H9 (cell line): ENCODE data around the gene CCNB1IP1. TPM values are rescaled to one million over a fixed set of nuclear protein-coding genes. Genes with fewer than 3 reads are reported as not detected.

Experiments
- DNase-seq: peaks from one replicate; pipeline ENCODE4 v3.0.0-alpha.2; 2017
- H2AFZ ChIP-seq: one replicate; pipeline ENCODE4 v1.6.1; 2013; ENCODE audit warnings: mild to moderate bottlenecking, low read length, control low read depth, moderate library complexity
- H2AK5ac ChIP-seq: 2 replicates; pipeline ENCODE4 v1.6.1; 2013; ENCODE audit warnings: low read length, control low read depth, mixed read lengths; ENCODE audit not compliant: insufficient read length
- H2BK120ac ChIP-seq: one replicate; pipeline ENCODE4 v1.6.1; 2013; ENCODE audit warnings: low read depth, mild to moderate bottlenecking, low read length, control low read depth, inconsistent platforms; ENCODE audit not compliant: poor library complexity, severe bottlenecking
- H2BK12ac ChIP-seq: 2 replicates; pipeline ENCODE4 v1.6.1; 2013; ENCODE audit warnings: low read length, control low read depth, mixed read lengths, low read depth; ENCODE audit not compliant: insufficient read length
- H2BK15ac ChIP-seq: 2 replicates; pipeline ENCODE4 v1.6.1; 2013; ENCODE audit warnings: low read depth, low read length, control low read depth
- H2BK20ac ChIP-seq: one replicate; pipeline ENCODE4 v1.6.1; 2013; ENCODE audit warnings: low read depth, mild to moderate bottlenecking, low read length, control low read depth, inconsistent platforms; ENCODE audit not compliant: poor library complexity, severe bottlenecking
- H2BK5ac ChIP-seq: 2 replicates; pipeline ENCODE4 v1.6.1; 2013; ENCODE audit warnings: low read length, control low read depth, mixed read lengths; ENCODE audit not compliant: insufficient read length
- H3K14ac ChIP-seq: 2 replicates; pipeline ENCODE4 v1.6.1; 2013; ENCODE audit warnings: low read length, control low read depth; ENCODE audit not compliant: insufficient read depth
- H3K18ac ChIP-seq: 2 replicates; pipeline ENCODE4 v1.6.1; 2013; ENCODE audit warnings: low read depth, mild to moderate bottlenecking, mixed read lengths, low read length, control low read depth; ENCODE audit not compliant: insufficient read length
- H3K23ac ChIP-seq: 2 replicates; pipeline ENCODE4 v1.6.1; 2013; ENCODE audit warnings: low read length, control low read depth, mixed read lengths, low read depth; ENCODE audit not compliant: insufficient read length
- H3K23me2 ChIP-seq: 2 replicates; pipeline ENCODE4 v1.6.1; 2013; ENCODE audit warnings: low read depth, mild to moderate bottlenecking, mixed read lengths, low read length, control low read depth; ENCODE audit not compliant: insufficient read length, poor library complexity, severe bottlenecking
- H3K27ac ChIP-seq: 2 replicates; pipeline ENCODE4 v1.5.1; 2013; ENCODE audit warnings: low read length, control low read depth, mixed read lengths, low read depth; ENCODE audit not compliant: insufficient read length
- H3K27me3 ChIP-seq: 2 replicates; pipeline ENCODE4 v1.6.1; 2013; ENCODE audit warnings: low read length, control low read depth, inconsistent platforms; ENCODE audit not compliant: insufficient read depth
- H3K4ac ChIP-seq: 2 replicates; pipeline ENCODE4 v1.6.1; 2013; ENCODE audit warnings: low read depth, mild to moderate bottlenecking, control low read depth, inconsistent platforms, low read length, moderate library complexity
- H3K4me1 ChIP-seq: 2 replicates; pipeline ENCODE4 v1.6.1; 2013; ENCODE audit warnings: low read length, control low read depth, inconsistent platforms; ENCODE audit not compliant: insufficient read depth
- H3K4me2 ChIP-seq: 2 replicates; pipeline ENCODE4 v1.6.1; 2013; ENCODE audit warnings: low read length, control low read depth, mixed read lengths; ENCODE audit not compliant: insufficient read length, insufficient read depth
- H3K56ac ChIP-seq: 2 replicates; pipeline ENCODE4 v1.6.1; 2013; ENCODE audit warnings: low read depth, mild to moderate bottlenecking, mixed read lengths, low read length, control low read depth; ENCODE audit not compliant: insufficient read length
- H3K79me1 ChIP-seq: 2 replicates; pipeline ENCODE4 v1.6.1; 2013; ENCODE audit warnings: low read depth, mild to moderate bottlenecking, moderate library complexity, low read length, control low read depth, inconsistent platforms; ENCODE audit not compliant: insufficient read depth, poor library complexity, severe bottlenecking
- H3K79me2 ChIP-seq: 2 replicates; pipeline ENCODE4 v1.6.1; 2013; ENCODE audit warnings: low read length, control low read depth, inconsistent platforms; ENCODE audit not compliant: insufficient read depth
- H3K9ac ChIP-seq: 2 replicates; pipeline ENCODE4 v1.6.1; 2013; ENCODE audit warnings: low read length, control low read depth, mixed read lengths; ENCODE audit not compliant: insufficient read length; ENCODE audit errors: extremely low read depth
- H3K9me3 ChIP-seq: one replicate; pipeline ENCODE4 v1.6.1; 2013; ENCODE audit warnings: low read depth, low read length, inconsistent platforms; ENCODE audit not compliant: control insufficient read depth
- H3T11ph ChIP-seq: one replicate; pipeline ENCODE4 v1.6.1; 2013; ENCODE audit warnings: mild to moderate bottlenecking, low read length, control low read depth, inconsistent platforms
- H4K20me1 ChIP-seq: one replicate; pipeline ENCODE4 v1.6.1; 2013; ENCODE audit not compliant: control insufficient read depth, insufficient read length, insufficient read depth
- H4K5ac ChIP-seq: 2 replicates; pipeline ENCODE4 v1.6.1; 2013; ENCODE audit warnings: low read depth, mild to moderate bottlenecking, mixed read lengths, low read length, control low read depth; ENCODE audit not compliant: insufficient read length
- H4K8ac ChIP-seq: replicated peaks from 2 replicates; pipeline ENCODE4 v1.6.1; 2013; ENCODE audit warnings: low read length, control low read depth, mixed read lengths, low read depth; ENCODE audit not compliant: insufficient read length
- H4K91ac ChIP-seq: 2 replicates; pipeline ENCODE4 v1.6.1; 2013; ENCODE audit warnings: low read depth, mild to moderate bottlenecking, moderate library complexity, mixed read lengths, low read length, control low read depth; ENCODE audit not compliant: insufficient read length
- H3K27ac Mint-ChIP-seq, 3 experiments: 2 replicates in 2 of 3; 3 replicates in 1 of 3; pipeline ENCODE4 v1.8.0; 2020 to 2021; ENCODE audit warnings: mixed read lengths in 3 of 3, mild to moderate bottlenecking in 1 of 3, moderate library complexity in 1 of 3
- H3K27me3 Mint-ChIP-seq: 2 replicates; pipeline ENCODE4 v1.8.0; 2021; ENCODE audit warnings: low read depth, mild to moderate bottlenecking, moderate library complexity, mixed read lengths
- H3K36me3 Mint-ChIP-seq, 3 experiments: 2 replicates in 2 of 3; 3 replicates in 1 of 3; pipeline ENCODE4 v1.8.0; 2020 to 2021; ENCODE audit warnings: low read depth in 3 of 3, mixed read lengths in 3 of 3; ENCODE audit not compliant: insufficient read depth in 1 of 3
- H3K4me1 Mint-ChIP-seq, 2 experiments: 2 replicates each; pipeline ENCODE4 v1.8.0; 2020; ENCODE audit warnings: mixed read lengths in 2 of 2
- H3K4me3 Mint-ChIP-seq, 2 experiments: 2 replicates in 1 of 2; 3 replicates in 1 of 2; pipeline ENCODE4 v1.8.0; 2020 to 2021; ENCODE audit warnings: mild to moderate bottlenecking in 2 of 2, mixed read lengths in 2 of 2, moderate library complexity in 1 of 2
- H3K9me3 Mint-ChIP-seq, 2 experiments: 2 replicates in 1 of 2; 3 replicates in 1 of 2; pipeline ENCODE4 v1.8.0; 2020; ENCODE audit warnings: mild to moderate bottlenecking in 2 of 2, mixed read lengths in 2 of 2, moderate library complexity in 1 of 2
- CTCF ChIP-seq: fragments of 200-600 bp; sonication (generic); conservative IDR thresholded peaks from 3 replicates; pipeline ENCODE4 v1.8.0; 2021; ENCODE audit warnings: antibody characterized with exemption, mild to moderate bottlenecking
- WGBS: extraction: QIAGEN DNeasy Blood & Tissue Kit; methylation state at CpG from one replicate; pipeline ENCODE4 v1.1.7; 2013; ENCODE audit warnings: missing lambda C conversion rate, low lambda C conversion rate, mixed read lengths; ENCODE audit not compliant: insufficient read length; ENCODE audit errors: extremely low coverage; 5-methylcytosine and 5-hydroxymethylcytosine counted together
- total RNA-seq: library from RNA; stranded (reverse); gene quantifications from 2 replicates; pipeline ENCODE4 v1.2.1, GENCODE V29; 2021

The CCNB1IP1 gene
- total RNA-seq, 1 experiment from 2014 or later: 165 TPM

GRCh38 chr14:20343862-20344220, 10.8 kb upstream of the CCNB1IP1 start:
- TF ChIP-seq CTCF: peak; percentile 22; the same call in 1 of the 3 replicates

More at GRCh38 chr14:20343862-20344220, 10.8 kb upstream of the CCNB1IP1 start:
- peak overlapping the region; percentile 18 for H3K18ac ChIP-seq
- no peaks in the 10 kb centered on the region for H3K27me3 ChIP-seq
- WGBS: no CpG with 5 or more reads among the region's 3 CpGs
- no peak overlapping the region for H3T11ph ChIP-seq
- H2BK15ac ChIP-seq: no peak overlapping the region
- H3K27me3 Mint-ChIP-seq: peaks cover 2% of the 10 kb centered on the region; the same call in 1 of the 2 replicates
- H3K4me3 Mint-ChIP-seq: peak overlapping the region; percentile 88 to 92
- H2BK5ac ChIP-seq: no peak overlapping the region
- no peak overlapping the region for H2BK20ac ChIP-seq
- no peak overlapping the region for H2BK120ac ChIP-seq
- H4K8ac ChIP-seq: no peak overlapping the region
- H3K79me2 ChIP-seq: no peaks in the 10 kb centered on the region
- H3K79me1 ChIP-seq: no peaks in the 10 kb centered on the region
- H3K23me2 ChIP-seq: no peaks in the 10 kb centered on the region
- no peak overlapping the region for H2BK12ac ChIP-seq
- peaks cover 23 to 38% (median 34%) of the 10 kb centered on the region in 3 experiments for H3K36me3 Mint-ChIP-seq
- H3K4me1 ChIP-seq: no peaks in the 10 kb centered on the region
- no peak overlapping the region for H2AK5ac ChIP-seq
- peak overlapping the region; percentile 98 to 99 (median 99) for H3K27ac Mint-ChIP-seq
- H3K9me3 Mint-ChIP-seq: no peaks in the 10 kb centered on the region
- no peak overlapping the region for H4K91ac ChIP-seq
- H3K9ac ChIP-seq: peak overlapping the region; percentile 91
- H3K4me2 ChIP-seq: peak overlapping the region; percentile 61
- no peak for DNase-seq
- H3K23ac ChIP-seq: no peak overlapping the region
- H2AFZ ChIP-seq: no peak overlapping the region
- H4K5ac ChIP-seq: peak overlapping the region; percentile 4
- no peak overlapping the region; the same call in 1 of the 2 replicates for H3K4ac ChIP-seq
- no peaks in the 10 kb centered on the region for H4K20me1 ChIP-seq
- peak overlapping the region; percentile 68; the same call in 1 of the 2 replicates for H3K14ac ChIP-seq
- peaks cover 4 to 5% of the 10 kb centered on the region in 2 experiments; a peak in 3 of 4 replicates for H3K4me1 Mint-ChIP-seq
- H3K56ac ChIP-seq: no peak overlapping the region
- no peaks in the 10 kb centered on the region for H3K9me3 ChIP-seq
- H3K27ac ChIP-seq: no peak overlapping the region
